Cardiac muscle cell (in vitro differentiated cells and primary cell): ENCODE results near the gene AUTS2. TPM values are rescaled to one million over a fixed set of nuclear protein-coding genes. Genes with fewer than 3 reads are reported as not detected.
A peak's percentile ranks its signal among the peaks of the same experiment; 100 is the strongest.

Experiments
- DNase-seq, 2 donors: peaks; one replicate each; pipeline versions ENCODE4 v3.0.0 to v3.0.0-alpha.2; 2010 to 2017; ENCODE audit warnings: low read depth in 1 of 2, low spot score in 1 of 2
- H3K27ac ChIP-seq: fragments of 200-600 bp; sonication (generic); 2 replicates; pipeline ENCODE4 v1.5.1; 2016
- H3K27me3 ChIP-seq: fragments of 200-600 bp; sonication (generic); 2 replicates; pipeline ENCODE4 v1.6.0; 2016; ENCODE audit warnings: control low read depth
- H3K36me3 ChIP-seq: fragments of 200-600 bp; sonication (generic); 2 replicates; pipeline ENCODE4 v1.5.1; 2016; ENCODE audit warnings: control low read depth
- H3K4me1 ChIP-seq: fragments of 200-600 bp; sonication (generic); 2 replicates; pipeline ENCODE4 v1.8.1; 2017; ENCODE audit warnings: low read depth, mild to moderate bottlenecking, mixed run types
- H3K4me3 ChIP-seq: fragments of 200-600 bp; sonication (generic); 2 replicates; pipeline ENCODE4 v1.5.1; 2016; ENCODE audit warnings: mild to moderate bottlenecking
- H3K9me3 ChIP-seq: fragments of 200-600 bp; sonication (generic); 2 replicates; pipeline ENCODE4 v1.5.1; 2017; ENCODE audit warnings: low read depth, mild to moderate bottlenecking, control low read depth
- CTCF ChIP-seq: IDR thresholded peaks from 2 replicates; pipeline ENCODE4 v1.5.1; 2012; ENCODE audit warnings: low read depth, mild to moderate bottlenecking, low read length
- polyA plus RNA-seq: library from polyadenylated mRNA; unstranded; fragments of >200 nt; fragmentation: Nextera tagmentation; extraction: Ambion mirVana; gene quantifications from 2 replicates; pipeline ENCODE4 v1.2.1, GENCODE V29; 2016
- total RNA-seq: library from RNA; depleted of rRNA; stranded (reverse); fragments of >200 nt; gene quantifications from 2 replicates; pipeline ENCODE4 v1.2.3, GENCODE V29; 2016

Gene AUTS2
- total and polyA plus RNA-seq, 2 experiments from 2014 or later: 41.0 to 45.5 TPM

- H3K9me3 ChIP-seq: no peaks in the 10 kb centered on the region
- no peak for DNase-seq
- no peak for TF ChIP-seq CTCF
- H3K4me1 ChIP-seq: peaks cover 49% of the 10 kb centered on the region
- no peak overlapping the region for H3K4me3 ChIP-seq
- H3K36me3 ChIP-seq: no peaks in the 10 kb centered on the region
- no peak overlapping the region for H3K27ac ChIP-seq
- no peaks in the 10 kb centered on the region for H3K27me3 ChIP-seq
These were observed 27.0 kb downstream of the AUTS2 start for GRCh38 chr7:69625238-69625637.

GRCh38 chr7:69625798-69626197 is 27.5 kb downstream of the AUTS2 start:
- Histone ChIP-seq H3K27ac (no peak overlapping the region), H3K4me1 (peaks cover 51% of the 10 kb centered on the region), H3K27me3 (no peaks in the 10 kb centered on the region), H3K9me3 (no peaks in the 10 kb centered on the region), H3K36me3 (no peaks in the 10 kb centered on the region), H3K4me3 (no peak overlapping the region)
- TF ChIP-seq CTCF: no peak
- peak in 1 of 2 donors; percentile 44 for DNase-seq

- H3K27ac ChIP-seq: no peak overlapping the region
- peak in 1 of 2 donors; percentile 88 for DNase-seq
- H3K4me1 ChIP-seq: peaks cover 48% of the 10 kb centered on the region
- no peak overlapping the region for H3K4me3 ChIP-seq
- no peaks in the 10 kb centered on the region for H3K9me3 ChIP-seq
- no peaks in the 10 kb centered on the region for H3K36me3 ChIP-seq
- no peak for TF ChIP-seq CTCF
- no peaks in the 10 kb centered on the region for H3K27me3 ChIP-seq
These were observed 32.0 kb downstream of the AUTS2 start for GRCh38 chr7:69630292-69630691.

GRCh38 chr7:69631131-69631530 is 32.9 kb downstream of the AUTS2 start:
- H3K36me3 ChIP-seq: no peaks in the 10 kb centered on the region
- no peak for TF ChIP-seq CTCF
- no peaks in the 10 kb centered on the region for H3K27me3 ChIP-seq
- H3K9me3 ChIP-seq: no peaks in the 10 kb centered on the region
- peak in 1 of 2 donors; percentile 49 for DNase-seq
- no peak overlapping the region for H3K4me3 ChIP-seq
- H3K27ac ChIP-seq: no peak overlapping the region
- H3K4me1 ChIP-seq: peaks cover 40% of the 10 kb centered on the region

GRCh38 chr7:69632280-69632679 is 34.0 kb downstream of the AUTS2 start:
- TF ChIP-seq CTCF: no peak

More at GRCh38 chr7:69632280-69632679, 34.0 kb downstream of the AUTS2 start:
- Histone ChIP-seq H3K36me3 (no peaks in the 10 kb centered on the region), H3K27me3 (no peaks in the 10 kb centered on the region), H3K4me1 (peaks cover 33% of the 10 kb centered on the region), H3K27ac (no peak overlapping the region), H3K9me3 (no peaks in the 10 kb centered on the region), H3K4me3 (no peak overlapping the region)
- no peak for DNase-seq
